Measurements from ENCODE around the gene CP. TPM values are rescaled to one million over a fixed set of nuclear protein-coding genes. Genes with fewer than 3 reads are reported as not detected.
A peak's percentile ranks its signal among the peaks of the same experiment; 100 is the strongest.

CP gene
- total RNA-seq, 1 donor from 2014 or later: 1.0 TPM

DNA sequence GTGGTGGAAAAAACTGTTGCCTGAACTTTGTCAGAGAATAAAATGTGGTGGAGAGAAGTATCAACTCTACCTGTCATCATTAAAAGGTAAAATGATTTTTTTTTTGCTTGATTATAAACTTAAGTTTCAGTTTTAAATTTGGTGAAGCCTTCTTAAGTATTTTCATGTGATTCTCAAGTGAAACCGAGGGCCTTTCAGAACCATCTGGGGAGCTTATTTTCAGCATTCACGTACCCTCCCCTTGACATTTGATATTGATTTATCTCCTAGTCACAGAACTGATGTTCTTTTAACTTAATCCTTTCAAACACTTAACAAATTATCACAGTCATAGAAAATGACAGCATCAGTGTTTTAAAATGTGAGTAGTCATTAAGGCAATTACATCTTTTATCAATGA, 53.7 kb downstream of the CP start:
- no peaks in the 10 kb centered on the region for H3K4me1 ChIP-seq (ENCODE audit: control insufficient read depth in 3 of 3, insufficient read depth in 3 of 3, low read length in 3 of 3)
- peaks cover 8 to 35% (median 31%) of the 10 kb centered on the region in 3 donors for H3K36me3 ChIP-seq (ENCODE audit: control insufficient read depth in 3 of 3, insufficient read depth in 3 of 3, low read length in 3 of 3)
- H3K27ac ChIP-seq (ENCODE audit: low read depth, low read length): no peak overlapping the region
- no peak overlapping the region for H3K4me3 ChIP-seq (ENCODE audit: low read length in 3 of 3)
- no peaks in the 10 kb centered on the region for H3K27me3 ChIP-seq (ENCODE audit: control insufficient read depth in 3 of 3, insufficient read depth in 3 of 3, low read length in 3 of 3)
- H3K9ac ChIP-seq (ENCODE audit: low read depth in 1 of 3, low read length in 3 of 3): no peak overlapping the region
- H3K9me3 ChIP-seq (ENCODE audit: control insufficient read depth in 3 of 3, low read length in 3 of 3): no peaks in the 10 kb centered on the region

GRCh38 chr3:149163066-149163465, 58.6 kb downstream of the CP start:
- peaks cover 10 to 36% (median 26%) of the 10 kb centered on the region in 3 donors for H3K36me3 ChIP-seq (ENCODE audit: control insufficient read depth in 3 of 3, insufficient read depth in 3 of 3, low read length in 3 of 3)
- H3K4me3 ChIP-seq (ENCODE audit: low read length in 3 of 3): no peak overlapping the region
- H3K9me3 ChIP-seq (ENCODE audit: control insufficient read depth in 3 of 3, low read length in 3 of 3): no peaks in the 10 kb centered on the region
- no peaks in the 10 kb centered on the region for H3K4me1 ChIP-seq (ENCODE audit: control insufficient read depth in 3 of 3, insufficient read depth in 3 of 3, low read length in 3 of 3)
- H3K27ac ChIP-seq (ENCODE audit: low read depth, low read length): no peak overlapping the region
- no peaks in the 10 kb centered on the region for H3K27me3 ChIP-seq (ENCODE audit: control insufficient read depth in 3 of 3, insufficient read depth in 3 of 3, low read length in 3 of 3)
- no peak overlapping the region for H3K9ac ChIP-seq (ENCODE audit: low read depth in 1 of 3, low read length in 3 of 3)

DNA sequence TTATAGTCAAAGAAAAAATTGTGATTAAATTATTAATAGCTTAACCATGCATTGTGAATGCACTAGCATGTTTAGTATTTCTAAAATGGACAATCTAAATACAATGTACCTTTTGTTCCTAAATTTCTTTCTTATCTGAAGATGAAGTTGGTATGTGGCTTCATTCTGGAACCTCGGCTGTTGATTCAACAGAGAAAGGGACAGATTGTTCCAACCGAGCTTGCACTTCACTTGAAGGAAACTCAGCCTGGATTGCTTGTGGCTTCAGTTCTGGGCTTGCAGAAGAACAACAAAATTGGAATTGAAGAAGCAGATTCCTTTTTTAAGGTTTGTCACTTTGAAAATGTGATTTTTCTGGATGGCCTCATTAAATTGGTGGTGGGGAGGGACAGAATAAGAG, 59.6 kb downstream of the CP start:
- no peaks in the 10 kb centered on the region for H3K27me3 ChIP-seq (ENCODE audit: control insufficient read depth in 3 of 3, insufficient read depth in 3 of 3, low read length in 3 of 3)
- no peak overlapping the region for H3K27ac ChIP-seq (ENCODE audit: low read depth, low read length)
- H3K4me3 ChIP-seq (ENCODE audit: low read length in 3 of 3): no peak overlapping the region
- no peak overlapping the region for H3K9ac ChIP-seq (ENCODE audit: low read depth in 1 of 3, low read length in 3 of 3)
- no peaks in the 10 kb centered on the region for H3K9me3 ChIP-seq (ENCODE audit: control insufficient read depth in 3 of 3, low read length in 3 of 3)
- no peaks in the 10 kb centered on the region for H3K4me1 ChIP-seq (ENCODE audit: control insufficient read depth in 3 of 3, insufficient read depth in 3 of 3, low read length in 3 of 3)
- H3K36me3 ChIP-seq (ENCODE audit: control insufficient read depth in 3 of 3, insufficient read depth in 3 of 3, low read length in 3 of 3): peaks cover 10 to 43% (median 31%) of the 10 kb centered on the region in 3 donors

- peaks cover 10 to 44% (median 26%) of the 10 kb centered on the region in 3 donors for H3K36me3 ChIP-seq (ENCODE audit: control insufficient read depth in 3 of 3, insufficient read depth in 3 of 3, low read length in 3 of 3)
Observed at GRCh38 chr3:149160754-149161300, 60.8 kb downstream of the CP start.

GRCh38 chr3:149153402-149153801, 68.2 kb downstream of the CP start:
- no peak overlapping the region for H3K9ac ChIP-seq (ENCODE audit: low read depth in 1 of 3, low read length in 3 of 3)
- no peak overlapping the region for H3K27ac ChIP-seq (ENCODE audit: low read depth, low read length)
- H3K36me3 ChIP-seq (ENCODE audit: control insufficient read depth in 3 of 3, insufficient read depth in 3 of 3, low read length in 3 of 3): peaks cover 3 to 21% (median 11%) of the 10 kb centered on the region in 3 donors
- no peaks in the 10 kb centered on the region for H3K27me3 ChIP-seq (ENCODE audit: control insufficient read depth in 3 of 3, insufficient read depth in 3 of 3, low read length in 3 of 3)
- H3K4me3 ChIP-seq (ENCODE audit: low read length in 3 of 3): no peak overlapping the region
- H3K4me1 ChIP-seq (ENCODE audit: control insufficient read depth in 3 of 3, insufficient read depth in 3 of 3, low read length in 3 of 3): peaks cover 2 to 11% (median 8%) of the 10 kb centered on the region in 3 donors
- no peaks in the 10 kb centered on the region for H3K9me3 ChIP-seq (ENCODE audit: control insufficient read depth in 3 of 3, low read length in 3 of 3)

More at GRCh38 chr3:149160754-149161300, 60.8 kb downstream of the CP start:
- Histone ChIP-seq H3K27me3 (ENCODE audit: control insufficient read depth in 3 of 3, insufficient read depth in 3 of 3, low read length in 3 of 3) (no peaks in the 10 kb centered on the region), H3K4me3 (ENCODE audit: low read length in 3 of 3) (no peak overlapping the region), H3K4me1 (ENCODE audit: control insufficient read depth in 3 of 3, insufficient read depth in 3 of 3, low read length in 3 of 3) (no peaks in the 10 kb centered on the region), H3K9ac (ENCODE audit: low read depth in 1 of 3, low read length in 3 of 3) (no peak overlapping the region), H3K27ac (ENCODE audit: low read depth, low read length) (no peak overlapping the region), H3K9me3 (ENCODE audit: control insufficient read depth in 3 of 3, low read length in 3 of 3) (no peaks in the 10 kb centered on the region)

GRCh38 chr3:149152420-149152819, 69.2 kb downstream of the CP start:
- H3K9ac ChIP-seq (ENCODE audit: low read depth in 1 of 3, low read length in 3 of 3): no peak overlapping the region
- H3K4me1 ChIP-seq (ENCODE audit: control insufficient read depth in 3 of 3, insufficient read depth in 3 of 3, low read length in 3 of 3): peaks cover 2 to 11% (median 8%) of the 10 kb centered on the region in 3 donors
- H3K27me3 ChIP-seq (ENCODE audit: control insufficient read depth in 3 of 3, insufficient read depth in 3 of 3, low read length in 3 of 3): no peaks in the 10 kb centered on the region
- peaks cover 3 to 16% (median 9%) of the 10 kb centered on the region in 3 donors for H3K36me3 ChIP-seq (ENCODE audit: control insufficient read depth in 3 of 3, insufficient read depth in 3 of 3, low read length in 3 of 3)
- no peaks in the 10 kb centered on the region for H3K9me3 ChIP-seq (ENCODE audit: control insufficient read depth in 3 of 3, low read length in 3 of 3)
- H3K4me3 ChIP-seq (ENCODE audit: low read length in 3 of 3): no peak overlapping the region
- H3K27ac ChIP-seq (ENCODE audit: low read depth, low read length): no peak overlapping the region

DNA sequence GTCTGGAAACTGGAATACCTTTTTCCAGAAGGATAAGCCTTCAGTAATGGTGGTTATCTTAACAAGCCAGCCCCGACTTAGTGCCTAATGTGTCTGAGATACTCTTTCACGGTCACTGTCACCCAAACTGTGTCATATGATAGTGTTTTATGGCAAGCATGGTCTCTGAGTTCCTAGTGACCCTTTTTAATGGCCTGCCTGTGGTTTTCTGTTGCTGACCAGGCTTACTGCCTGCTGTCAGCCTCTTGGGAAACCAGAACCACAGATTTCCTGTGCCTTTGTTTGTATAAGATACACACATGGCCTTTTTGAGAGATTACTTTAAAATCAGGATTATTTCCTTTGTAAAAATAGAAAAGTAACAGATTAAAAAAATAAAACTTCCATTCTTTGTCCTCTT, 69.8 kb downstream of the CP start:
- H3K27me3 ChIP-seq (ENCODE audit: control insufficient read depth in 3 of 3, insufficient read depth in 3 of 3, low read length in 3 of 3): no peaks in the 10 kb centered on the region
- H3K36me3 ChIP-seq (ENCODE audit: control insufficient read depth in 3 of 3, insufficient read depth in 3 of 3, low read length in 3 of 3): peaks cover 3 to 13% (median 6%) of the 10 kb centered on the region in 3 donors
- H3K4me3 ChIP-seq (ENCODE audit: low read length in 3 of 3): no peak overlapping the region
- no peak overlapping the region for H3K9ac ChIP-seq (ENCODE audit: low read depth in 1 of 3, low read length in 3 of 3)
- H3K4me1 ChIP-seq (ENCODE audit: control insufficient read depth in 3 of 3, insufficient read depth in 3 of 3, low read length in 3 of 3): peaks cover 2 to 11% (median 8%) of the 10 kb centered on the region in 3 donors
- no peaks in the 10 kb centered on the region for H3K9me3 ChIP-seq (ENCODE audit: control insufficient read depth in 3 of 3, low read length in 3 of 3)
- H3K27ac ChIP-seq (ENCODE audit: low read depth, low read length): peak overlapping the region; percentile 18

DNA sequence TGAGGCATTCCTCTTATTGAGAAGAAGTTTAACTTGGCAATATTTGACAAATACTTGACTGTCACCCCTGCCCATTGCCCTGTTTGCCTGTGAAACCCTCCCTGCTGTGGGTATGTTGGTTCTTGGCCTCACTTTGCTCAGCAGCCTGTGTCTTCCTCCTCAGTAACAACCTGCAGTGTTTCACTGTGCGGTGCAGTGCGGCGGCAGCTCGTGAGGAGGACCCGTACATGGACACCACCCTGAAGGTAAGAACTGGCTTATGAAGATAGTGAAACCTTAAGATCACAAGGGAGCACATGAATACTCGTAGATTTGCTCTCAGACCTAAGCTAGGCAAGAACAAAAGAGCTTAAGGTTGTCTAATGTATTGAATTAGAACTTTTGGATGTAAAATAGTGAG, 71.2 kb downstream of the CP start:
- no peak overlapping the region for H3K9ac ChIP-seq (ENCODE audit: low read depth in 1 of 3, low read length in 3 of 3)
- H3K27me3 ChIP-seq (ENCODE audit: control insufficient read depth in 3 of 3, insufficient read depth in 3 of 3, low read length in 3 of 3): no peaks in the 10 kb centered on the region
- no peak overlapping the region for H3K27ac ChIP-seq (ENCODE audit: low read depth, low read length)
- H3K4me1 ChIP-seq (ENCODE audit: control insufficient read depth in 3 of 3, insufficient read depth in 3 of 3, low read length in 3 of 3): peaks cover 2 to 11% (median 8%) of the 10 kb centered on the region in 3 donors
- no peaks in the 10 kb centered on the region for H3K9me3 ChIP-seq (ENCODE audit: control insufficient read depth in 3 of 3, low read length in 3 of 3)
- peaks cover 3 to 8% (median 8%) of the 10 kb centered on the region in 3 donors for H3K36me3 ChIP-seq (ENCODE audit: control insufficient read depth in 3 of 3, insufficient read depth in 3 of 3, low read length in 3 of 3)
- no peak overlapping the region for H3K4me3 ChIP-seq (ENCODE audit: low read length in 3 of 3)

- Histone ChIP-seq H3K9ac (ENCODE audit: low read depth in 1 of 3, low read length in 3 of 3) (no peak overlapping the region), H3K36me3 (ENCODE audit: control insufficient read depth in 3 of 3, insufficient read depth in 3 of 3, low read length in 3 of 3) (peaks cover 3 to 13% (median 10%) of the 10 kb centered on the region in 3 donors), H3K4me3 (ENCODE audit: low read length in 3 of 3) (no peak overlapping the region), H3K9me3 (ENCODE audit: control insufficient read depth in 3 of 3, low read length in 3 of 3) (no peaks in the 10 kb centered on the region), H3K27me3 (ENCODE audit: control insufficient read depth in 3 of 3, insufficient read depth in 3 of 3, low read length in 3 of 3) (no peaks in the 10 kb centered on the region), H3K27ac (ENCODE audit: low read depth, low read length) (no peak overlapping the region), H3K4me1 (ENCODE audit: control insufficient read depth in 3 of 3, insufficient read depth in 3 of 3, low read length in 3 of 3) (no peaks in the 10 kb centered on the region)
Observed at GRCh38 chr3:149145974-149146373, 75.7 kb downstream of the CP start.

- H3K36me3 ChIP-seq (ENCODE audit: control insufficient read depth in 3 of 3, insufficient read depth in 3 of 3, low read length in 3 of 3): peaks cover 1 to 9% (median 8%) of the 10 kb centered on the region in 3 donors
- H3K4me1 ChIP-seq (ENCODE audit: control insufficient read depth in 3 of 3, insufficient read depth in 3 of 3, low read length in 3 of 3): no peaks in the 10 kb centered on the region
- peak overlapping the region; percentile 14 for H3K27ac ChIP-seq (ENCODE audit: low read depth, low read length)
- H3K4me3 ChIP-seq (ENCODE audit: low read length in 3 of 3): no peak overlapping the region
- no peaks in the 10 kb centered on the region for H3K27me3 ChIP-seq (ENCODE audit: control insufficient read depth in 3 of 3, insufficient read depth in 3 of 3, low read length in 3 of 3)
- no peaks in the 10 kb centered on the region for H3K9me3 ChIP-seq (ENCODE audit: control insufficient read depth in 3 of 3, low read length in 3 of 3)
- no peak overlapping the region for H3K9ac ChIP-seq (ENCODE audit: low read depth in 1 of 3, low read length in 3 of 3)
Observed at GRCh38 chr3:149145356-149145755, 76.3 kb downstream of the CP start.

Measured in skeletal muscle tissue (tissue), 4 donors.